ENCODE measurements around the gene TSBP1.

- TF ChIP-seq CTCF (IDR thresholded peaks at IDR 0.05; ENCODE audit: poor library complexity) (no peak), EZH2 (IDR thresholded peaks at IDR 0.05; ENCODE audit: borderline replicate concordance) (no peak), EZH2phosphoT487 (IDR thresholded peaks at IDR 0.05; ENCODE audit: low read depth, severe bottlenecking, unreplicated experiment) (no peak)
Measured at GRCh38 chr6:32391505-32391904, 19.8 kb upstream of the TSBP1 start.
